Islet precursor cell (in vitro differentiated cells): ENCODE results near the gene CACNA1C.

ENCODE experiments used
- DNase-seq: peaks from one replicate; pipeline ENCODE4 v3.0.0-alpha.2; 2018

CACNA1C gene

DNA sequence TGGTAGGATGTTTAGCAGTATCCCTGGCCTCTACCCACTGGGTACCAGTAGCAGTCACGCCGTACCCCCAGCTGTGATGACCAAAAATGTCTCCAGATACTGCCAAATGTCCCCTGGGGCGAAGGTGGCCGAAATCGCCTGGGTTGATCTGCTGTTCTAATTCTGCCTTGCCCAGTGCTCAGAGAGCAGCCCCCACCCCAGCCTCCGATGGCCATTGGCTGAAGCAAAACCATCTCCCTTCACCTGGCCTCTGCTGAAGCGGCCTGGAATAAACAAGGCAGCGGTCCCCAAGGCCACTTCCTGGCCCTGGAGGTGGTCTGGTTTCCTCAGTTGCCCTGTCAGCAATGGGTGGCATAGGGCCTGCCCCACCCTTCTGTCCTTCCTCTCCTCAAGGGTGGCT lies 298.4 kb downstream of the CACNA1C start:
- DNase-seq: peak; percentile 50

DNA sequence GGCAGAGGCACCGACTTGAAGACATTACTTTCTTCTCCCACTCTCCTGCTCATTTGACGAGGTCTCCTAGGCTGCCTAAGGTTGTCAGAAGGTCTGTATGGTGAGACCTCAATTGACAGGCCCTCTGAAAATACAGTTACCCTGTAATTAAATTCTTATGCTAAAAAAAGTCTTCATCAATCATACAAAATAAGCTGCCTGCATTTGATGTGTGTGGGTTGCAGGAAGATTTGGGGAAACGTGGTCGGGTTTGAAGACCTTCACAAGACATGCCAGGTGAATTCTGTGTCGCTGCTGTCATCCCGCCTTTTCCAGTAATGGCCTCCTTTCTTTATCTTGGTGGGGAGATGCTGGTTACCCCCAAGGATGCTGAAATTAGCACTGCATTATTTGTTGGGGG lies 299.4 kb downstream of the CACNA1C start:
- DNase-seq: no peak

DNA sequence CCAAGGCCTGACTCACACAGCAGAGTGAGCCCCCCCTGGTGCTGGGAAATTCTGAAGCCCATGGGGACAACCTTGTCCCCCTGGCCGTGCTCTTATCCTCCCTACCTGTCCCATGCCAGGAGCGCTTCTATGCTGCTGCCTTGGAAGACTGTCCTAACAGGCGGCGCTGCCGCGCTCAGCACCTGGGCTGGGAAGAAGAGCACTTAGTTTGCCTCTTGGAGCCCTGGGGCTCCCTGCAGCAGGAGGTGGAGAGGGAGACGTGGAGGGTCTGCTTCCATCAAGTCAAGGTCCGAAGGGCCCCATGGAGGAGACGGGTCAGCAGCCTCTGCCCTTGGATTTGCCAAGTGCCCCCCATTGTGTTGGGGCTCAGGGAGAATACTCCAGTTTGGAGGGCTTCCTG lies 300.5 kb downstream of the CACNA1C start:
- DNase-seq: no peak

DNA sequence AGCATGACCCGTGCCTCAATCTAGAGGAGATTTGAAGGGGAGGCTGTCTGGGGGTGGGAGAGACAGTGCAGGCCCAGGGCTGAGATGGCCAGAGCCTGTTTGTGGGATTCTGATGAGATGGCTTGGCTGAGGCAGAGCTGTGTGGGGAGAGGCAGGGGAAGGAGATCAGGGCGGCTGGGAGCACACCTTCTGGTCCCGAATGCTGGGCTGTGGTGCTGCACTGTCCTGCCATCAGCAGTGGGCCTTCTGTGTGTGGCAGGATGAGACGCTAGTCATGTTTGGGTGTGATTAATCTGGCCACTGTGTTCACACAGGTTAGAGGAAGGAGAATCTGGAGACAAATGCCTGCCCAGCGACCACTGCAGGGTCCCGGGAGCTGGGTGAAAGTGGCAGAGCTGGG lies 300.9 kb downstream of the CACNA1C start:
- peak; percentile 46 for DNase-seq

DNA sequence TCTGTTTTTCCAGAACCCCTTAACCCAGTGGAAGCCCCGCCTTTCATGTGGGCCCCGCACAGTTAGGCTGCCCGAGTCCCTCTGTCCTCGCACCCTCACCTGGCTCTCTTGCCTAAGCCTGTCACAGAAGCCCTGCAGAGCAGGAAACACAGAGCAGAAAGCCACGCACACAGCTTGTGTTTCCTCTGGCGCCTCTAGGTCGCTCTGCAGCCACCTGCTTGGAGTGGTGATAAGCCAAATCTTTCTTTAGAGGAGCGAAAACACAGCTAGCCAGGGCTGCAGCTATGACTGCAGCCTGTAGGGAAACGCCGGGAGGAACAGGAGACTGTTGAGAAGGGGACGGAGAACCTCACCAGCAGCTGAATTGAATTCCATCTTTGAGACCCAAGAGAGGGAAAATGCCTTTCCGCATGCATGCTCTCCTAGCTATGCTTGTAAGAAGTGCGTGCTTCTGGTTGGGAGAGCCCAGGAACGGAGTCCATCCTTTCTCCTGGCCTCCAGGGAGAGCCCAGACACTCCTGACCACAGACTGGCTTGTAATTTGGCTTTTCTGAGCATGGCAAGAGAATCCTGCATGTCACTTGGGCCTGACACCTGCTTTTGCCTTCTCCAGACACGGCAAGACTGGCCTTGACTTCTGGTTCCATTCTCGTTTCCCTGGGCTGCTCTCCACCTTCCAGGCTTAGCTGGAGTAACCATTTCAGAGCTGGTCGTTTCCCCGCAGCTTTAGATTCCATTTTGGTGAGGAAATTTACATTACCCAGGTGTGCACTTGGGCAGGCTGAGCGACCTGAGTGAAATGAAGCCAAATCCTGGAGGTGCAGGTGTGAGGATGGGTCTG lies 301.6 kb downstream of the CACNA1C start:
- peak; percentile 56 for DNase-seq

DNA sequence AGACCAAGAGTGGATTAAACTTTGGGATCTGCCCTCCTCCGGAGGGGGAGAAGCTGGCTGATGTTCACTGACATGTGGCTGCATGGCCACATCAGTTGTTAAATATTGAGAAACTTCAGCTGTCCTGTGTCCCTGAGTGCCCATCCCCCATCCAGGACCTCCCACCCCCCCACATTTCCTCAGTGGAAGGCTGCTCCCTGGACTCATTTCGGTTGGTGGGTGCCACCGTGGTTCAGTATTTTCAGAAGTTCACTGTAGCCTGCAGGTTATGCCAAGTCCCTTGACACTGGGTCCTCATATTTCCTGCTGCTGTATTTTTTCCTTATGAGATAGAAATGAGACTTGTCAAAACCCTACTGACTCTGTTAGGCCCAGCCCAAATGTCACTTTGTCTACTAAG lies 302.4 kb downstream of the CACNA1C start:
- peak; percentile 41 for DNase-seq

DNA sequence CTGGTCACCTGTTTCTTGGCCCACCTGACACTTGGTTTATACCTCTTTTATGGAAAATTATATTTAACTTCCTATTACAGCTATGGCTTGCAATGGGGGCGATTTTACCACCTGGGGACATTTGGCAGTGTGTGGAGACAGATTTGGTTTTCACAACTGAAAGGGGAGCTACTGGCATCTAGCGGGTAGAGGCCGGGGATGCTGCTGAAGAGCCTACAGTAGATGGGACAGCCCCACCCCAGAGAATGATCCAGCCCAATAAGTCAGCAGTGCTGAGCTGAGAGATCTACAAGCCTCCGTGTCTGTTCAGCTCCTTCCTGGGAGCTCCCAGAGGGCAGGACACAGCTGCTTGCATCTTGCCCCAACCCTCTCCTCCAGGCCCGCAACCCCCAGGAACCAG lies 302.8 kb downstream of the CACNA1C start:
- no peak for DNase-seq

DNA sequence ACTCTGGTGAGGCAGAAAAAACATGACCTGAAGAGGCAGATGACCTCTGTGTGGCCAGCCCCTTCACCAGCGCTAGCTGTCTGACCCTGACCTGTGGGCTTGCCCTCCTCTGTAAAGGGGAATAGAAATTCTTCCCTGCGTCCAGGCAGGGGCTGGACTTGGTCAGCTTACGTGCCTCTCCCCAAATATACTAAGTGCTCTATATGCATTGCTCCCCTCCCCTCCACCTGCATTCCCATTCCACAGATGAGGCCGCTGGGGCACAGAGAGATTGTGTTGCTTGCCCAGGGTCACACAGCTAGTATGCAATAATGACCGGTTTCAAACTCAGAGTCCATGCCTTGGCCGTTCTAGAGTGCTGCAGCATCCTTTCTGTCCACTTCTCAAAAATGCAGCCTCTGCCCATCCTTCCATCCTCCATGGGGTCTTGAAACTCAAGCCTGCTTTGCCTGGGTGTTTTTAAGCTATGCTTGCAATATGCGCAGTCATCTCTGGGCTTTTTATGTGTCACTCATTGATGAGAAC lies 303.9 kb downstream of the CACNA1C start:
- DNase-seq: peak; percentile 25

DNA sequence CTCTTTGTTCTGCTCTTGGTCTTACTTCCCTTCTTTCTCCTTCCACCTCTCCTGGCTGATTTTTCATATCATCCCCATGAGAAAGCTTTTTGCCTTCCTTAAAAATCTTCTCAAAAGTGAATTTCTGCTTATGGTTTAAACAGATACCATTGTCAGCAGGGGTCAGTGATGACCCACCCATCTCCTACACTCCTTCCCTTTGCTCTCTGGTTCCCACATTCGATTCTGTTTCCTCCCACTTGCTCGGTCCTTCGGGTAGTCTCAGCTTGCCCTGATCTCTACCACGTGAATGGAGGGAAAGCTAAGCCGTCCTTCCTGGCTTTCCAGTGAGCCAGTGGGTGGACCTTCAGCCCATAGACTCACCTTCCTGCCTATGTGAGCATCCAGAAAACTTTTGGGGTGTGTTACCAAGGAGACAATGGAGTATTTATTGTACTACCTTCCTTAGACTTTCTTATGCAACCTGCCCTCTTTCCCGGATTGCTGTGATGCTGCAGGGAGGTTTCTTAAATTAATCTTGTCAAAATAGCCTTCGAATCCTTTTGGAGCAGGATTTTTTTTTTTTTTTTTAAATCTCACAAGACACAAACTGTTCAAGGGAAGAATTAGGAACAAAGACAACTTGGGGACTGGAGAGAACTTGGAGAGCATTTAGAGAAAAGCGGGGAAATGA lies 306.3 kb downstream of the CACNA1C start:
- DNase-seq: peak; percentile 51

DNA sequence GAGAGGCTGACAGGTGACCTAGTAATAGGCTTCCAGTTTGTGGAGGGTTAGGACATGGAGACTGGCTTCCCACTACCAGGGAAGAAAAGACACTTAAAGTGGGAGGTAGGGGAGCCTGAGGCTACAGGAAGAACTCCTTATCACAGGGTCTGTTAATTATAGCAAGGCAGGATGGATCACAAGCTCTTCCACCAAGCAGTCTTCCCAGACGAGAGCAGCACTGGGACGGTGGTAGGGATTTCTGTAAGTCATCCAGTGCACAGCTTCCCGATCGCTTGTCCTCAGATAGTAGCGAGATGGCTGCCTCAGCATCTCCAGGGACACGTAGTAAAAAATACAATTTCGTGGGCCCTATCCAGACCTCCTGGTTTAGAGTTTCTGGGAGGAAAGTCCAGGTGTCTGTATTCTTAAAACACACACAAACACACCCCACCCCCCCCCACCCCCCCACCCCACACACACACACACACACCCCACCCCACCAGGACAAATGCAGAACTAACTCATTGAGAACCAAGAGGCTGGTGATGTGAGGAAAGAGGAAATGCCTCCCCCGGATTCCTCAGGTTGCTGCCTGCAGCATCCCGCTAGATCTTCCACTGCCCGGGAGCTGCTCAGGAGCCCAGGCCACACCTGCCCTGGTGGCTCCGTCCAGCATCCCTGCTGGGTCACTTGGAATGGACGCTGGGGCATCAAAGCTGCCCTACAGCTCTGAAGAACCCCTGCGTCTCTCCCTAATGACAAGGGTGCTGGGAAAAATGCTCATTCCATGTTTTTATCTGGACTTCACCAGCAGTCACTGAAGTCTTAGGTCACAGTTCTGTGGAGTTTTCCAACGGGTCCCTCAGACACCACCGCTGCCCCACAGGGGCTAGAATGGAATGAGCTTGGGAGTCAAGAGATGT lies 307.2 kb downstream of the CACNA1C start:
- peak; percentile 50 for DNase-seq

DNA sequence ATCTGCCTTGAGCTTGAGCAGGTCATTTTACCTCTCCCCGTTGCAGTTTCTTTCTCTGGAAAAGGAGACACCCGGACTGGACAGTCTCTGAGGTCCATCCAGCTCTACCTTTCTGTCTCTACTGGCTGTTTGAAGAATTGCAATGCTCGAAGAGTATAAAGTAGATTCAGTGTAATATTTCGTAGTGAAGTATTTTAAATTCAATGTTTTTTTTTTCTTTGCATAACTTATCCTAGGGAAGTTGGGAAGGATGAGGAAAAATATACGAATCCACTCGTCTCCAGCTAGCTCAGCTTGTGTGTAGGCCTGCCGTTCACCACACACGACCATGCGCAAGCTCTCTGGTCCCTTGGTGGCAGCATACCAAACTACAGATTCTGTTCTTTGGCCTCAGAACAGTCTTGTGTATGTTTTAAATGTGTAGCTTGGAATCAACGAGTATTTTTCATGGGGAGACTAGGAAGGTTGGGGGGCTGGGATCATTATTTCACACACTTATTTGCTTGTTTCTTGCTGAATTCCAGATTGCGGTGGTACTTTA lies 307.9 kb downstream of the CACNA1C start:
- DNase-seq: peak; percentile 33

DNA sequence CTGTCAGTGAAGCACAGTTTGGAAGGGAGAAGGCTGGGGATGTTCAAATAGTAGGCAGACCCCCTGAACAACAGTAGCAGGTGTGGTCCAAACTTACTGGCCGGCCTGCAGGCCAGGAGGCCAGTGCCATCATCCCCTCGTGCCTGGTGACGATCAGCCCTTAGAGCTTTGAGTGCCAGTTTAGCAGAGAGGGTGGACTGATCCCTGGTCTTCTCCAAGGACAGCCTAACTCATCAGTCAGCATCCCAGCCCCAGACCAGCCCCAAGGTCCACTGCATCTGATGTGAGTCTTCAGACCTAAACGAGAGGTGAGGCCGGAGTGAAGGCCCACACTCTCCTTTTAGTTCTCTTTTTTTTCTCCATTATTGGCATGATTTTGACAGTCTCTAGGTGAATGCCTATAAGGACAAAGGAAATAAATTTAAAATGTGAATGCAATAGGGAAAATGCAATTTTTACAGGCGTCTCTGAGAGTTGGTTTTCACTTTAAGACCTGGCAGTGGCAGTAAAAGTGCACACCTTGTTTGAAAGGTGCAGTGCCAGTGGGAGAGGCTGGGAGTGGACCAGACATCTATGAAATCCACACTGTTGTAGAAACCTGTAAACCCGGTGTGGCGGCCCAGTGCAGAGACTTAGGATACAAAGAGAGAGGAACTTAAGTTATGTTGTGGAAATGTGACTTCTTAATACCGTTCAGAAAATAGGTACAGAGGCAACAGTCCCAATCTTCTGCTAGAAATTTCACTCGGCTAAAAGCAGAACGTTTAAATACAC lies 311.2 kb downstream of the CACNA1C start:
- no peak for DNase-seq

DNA sequence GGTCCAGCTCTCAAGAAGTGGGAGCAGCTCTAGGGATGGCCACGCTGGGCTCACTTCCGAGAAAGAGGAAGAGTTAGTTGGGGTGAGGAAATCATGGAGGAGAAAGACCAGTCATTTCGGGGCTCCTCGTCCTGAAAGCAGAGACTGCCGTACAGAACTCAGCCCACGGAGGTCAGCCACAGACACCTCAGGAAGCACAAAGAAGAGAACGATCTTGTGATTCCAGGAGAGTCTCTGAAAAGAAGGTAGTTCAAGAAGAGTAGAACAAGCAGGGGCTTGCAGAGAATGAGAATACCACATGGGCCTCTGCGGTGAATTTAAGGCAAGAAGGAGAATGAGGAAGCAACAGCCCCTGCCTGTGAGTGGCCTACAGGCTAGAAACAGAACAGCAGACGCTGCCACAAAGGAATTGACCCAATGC lies 311.9 kb downstream of the CACNA1C start:
- peak; percentile 77 for DNase-seq

DNA sequence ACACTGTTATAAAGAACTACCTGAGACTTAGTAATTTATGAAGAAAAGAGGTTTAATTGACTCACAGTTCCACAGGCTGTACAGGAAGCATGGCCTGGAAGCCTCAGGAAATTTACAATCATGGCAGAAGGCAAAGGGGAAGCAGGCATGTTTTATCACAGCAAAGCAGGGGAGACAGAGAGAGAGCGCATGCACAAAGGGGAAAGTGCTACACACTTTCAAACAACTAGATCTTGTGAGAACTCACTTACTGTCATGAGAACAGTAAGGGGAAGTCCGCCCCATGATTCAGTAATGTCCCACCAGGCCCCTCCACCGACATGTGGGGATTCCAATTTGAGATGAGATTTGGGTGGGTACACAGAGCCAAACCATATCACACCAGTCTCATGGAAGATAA lies 313.9 kb downstream of the CACNA1C start:
- no peak for DNase-seq

DNA sequence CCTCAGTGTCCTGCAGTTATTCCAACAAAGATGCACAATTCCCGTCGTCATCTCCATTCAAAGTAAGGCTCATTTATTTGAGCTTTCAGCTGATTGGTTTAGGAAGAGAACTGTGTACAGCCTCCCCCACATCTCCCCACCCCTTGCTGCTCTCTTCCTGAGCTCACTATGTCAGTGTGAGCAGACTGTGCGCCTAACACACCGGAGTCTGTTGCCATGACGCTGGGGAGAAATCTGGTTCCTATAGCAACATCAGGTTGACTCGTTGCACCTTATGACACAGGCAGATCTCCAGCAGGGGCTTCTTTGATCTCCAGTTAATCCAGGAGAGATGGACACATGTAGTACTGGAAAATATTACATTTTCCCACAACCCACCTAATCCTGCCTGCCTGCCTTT lies 319.4 kb downstream of the CACNA1C start:
- DNase-seq: no peak

DNA sequence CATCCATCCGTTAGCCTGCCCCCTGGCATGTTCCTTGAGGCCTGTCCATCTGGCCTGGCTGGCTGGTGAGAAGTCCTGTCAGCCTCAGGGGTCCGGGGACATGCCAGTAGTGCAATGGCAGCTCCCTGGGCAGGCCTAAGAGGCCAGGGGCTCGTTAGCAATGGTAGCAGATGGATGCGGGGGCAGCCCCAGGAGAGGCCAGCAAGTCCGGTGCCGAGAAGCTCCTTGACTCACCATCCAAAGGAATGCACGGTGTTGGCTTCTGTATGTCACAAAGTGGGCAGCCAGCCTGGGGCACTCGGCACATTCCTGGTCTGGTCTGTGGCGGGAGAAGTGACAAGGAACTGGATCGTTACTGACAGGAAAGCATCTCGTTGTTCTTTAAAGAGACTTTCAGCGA lies 319.9 kb downstream of the CACNA1C start:
- peak; percentile 93 for DNase-seq

DNA sequence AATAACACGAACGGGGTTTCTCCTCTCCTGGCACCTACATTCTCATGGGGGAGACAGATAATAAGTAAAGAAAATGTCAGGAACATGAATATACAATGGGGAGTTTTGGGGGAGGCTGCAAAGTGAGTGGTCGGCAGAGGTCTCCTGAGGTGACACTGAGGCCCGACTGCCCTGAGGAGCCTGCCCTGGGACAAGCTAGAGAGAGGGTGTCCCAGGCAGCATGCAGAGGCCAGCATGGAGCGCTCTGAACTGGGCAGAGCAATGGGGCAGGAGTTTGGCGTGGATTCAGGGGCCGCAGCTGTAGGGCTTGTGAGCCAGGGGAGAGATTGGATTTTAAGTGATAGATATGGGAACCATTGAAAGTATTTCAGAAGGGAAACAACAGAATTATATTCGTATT lies 320.5 kb downstream of the CACNA1C start:
- DNase-seq: no peak

DNA sequence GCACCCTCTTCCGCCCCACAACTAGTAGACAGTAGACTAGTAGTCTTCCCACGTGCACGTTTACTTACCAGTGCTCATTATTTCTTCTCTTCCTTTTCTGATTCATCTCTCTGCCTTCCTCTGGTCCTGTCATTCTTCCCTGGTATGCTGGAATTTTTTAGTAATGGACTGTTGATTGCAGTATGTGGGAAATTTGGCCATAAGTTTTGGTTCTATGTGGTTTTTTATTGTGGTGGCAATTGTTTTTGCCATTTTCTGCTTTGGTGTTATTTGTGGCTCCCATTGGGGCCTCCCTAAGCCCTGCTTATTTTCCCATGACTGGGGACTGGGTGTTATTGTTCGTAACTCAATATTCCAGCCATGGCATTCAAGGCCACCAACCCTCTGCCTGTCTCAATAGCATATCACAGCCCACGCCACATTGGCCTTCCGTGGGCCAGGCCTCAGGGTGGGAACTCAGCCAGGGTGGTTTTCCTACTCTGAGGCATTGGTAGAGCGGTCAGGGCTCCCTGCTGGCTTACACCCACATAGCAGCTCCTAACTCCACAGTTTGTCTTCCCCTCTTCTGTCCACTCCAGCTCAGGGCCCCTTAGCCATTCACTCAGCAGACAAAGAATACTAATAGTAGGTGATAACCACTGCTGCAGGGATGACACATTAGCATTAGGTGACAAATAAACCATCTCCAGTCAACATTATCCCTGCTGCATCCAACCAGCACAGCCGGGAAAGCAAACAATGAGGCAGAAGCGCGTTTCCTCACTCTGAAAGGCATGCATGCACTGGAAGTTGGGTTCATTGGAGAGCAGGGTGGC lies 321.5 kb downstream of the CACNA1C start:
- DNase-seq: no peak

DNA sequence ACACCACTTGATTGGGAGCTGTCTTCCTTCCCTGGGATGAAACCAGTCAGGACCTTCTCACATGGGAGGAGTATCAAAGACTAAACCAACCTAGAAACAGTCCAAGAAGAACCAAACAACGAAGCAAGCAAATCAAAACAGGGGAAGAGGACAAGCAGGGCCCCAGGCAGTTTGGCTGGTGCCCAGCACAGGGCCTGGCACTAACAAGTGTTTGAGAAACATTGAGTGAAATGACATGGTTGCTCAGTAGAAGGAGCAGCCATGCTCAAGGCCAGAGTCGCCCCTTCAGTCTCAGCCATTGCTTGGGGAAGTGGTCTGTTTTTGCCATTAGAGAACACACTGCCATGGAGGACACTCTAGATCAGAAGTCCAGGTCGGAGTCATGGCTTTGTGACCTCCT lies 323.1 kb downstream of the CACNA1C start:
- no peak for DNase-seq

DNA sequence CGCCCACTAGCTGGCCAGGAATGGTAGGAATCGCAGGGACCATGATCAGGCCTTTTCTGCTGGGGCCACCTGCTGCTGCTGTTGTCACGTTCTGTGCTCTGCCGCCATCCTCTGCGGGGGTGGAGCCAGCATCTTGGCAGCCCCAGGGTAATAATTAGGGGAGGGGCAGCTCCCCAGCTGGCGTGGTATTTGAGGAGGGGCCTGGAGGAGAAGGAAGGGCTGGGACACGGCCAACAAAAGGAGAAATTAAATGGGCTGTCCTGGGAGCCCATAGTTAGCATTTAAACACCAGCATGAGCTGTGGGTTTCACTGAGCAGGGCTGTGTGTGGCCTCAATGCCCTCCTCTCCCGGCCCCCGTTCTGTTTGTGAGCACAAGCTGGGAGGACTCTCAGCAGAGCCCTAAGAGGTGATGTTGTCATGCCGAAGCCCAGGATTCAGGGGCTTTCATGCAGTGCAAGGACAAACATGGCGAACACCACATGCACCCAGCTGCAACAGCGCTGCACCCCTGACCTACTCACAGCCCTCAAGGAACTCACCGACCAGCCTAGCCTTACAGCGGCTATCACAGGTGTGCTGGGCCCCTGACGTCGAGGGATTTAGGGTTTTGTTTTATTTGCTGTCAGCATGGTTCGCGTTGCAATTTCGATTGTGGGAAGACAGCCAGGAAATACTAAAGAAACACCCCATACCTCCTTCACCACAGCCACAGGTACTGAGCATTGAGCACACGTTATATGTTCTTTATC lies 324.3 kb downstream of the CACNA1C start:
- DNase-seq: peak; percentile 79
